GM12874 (cell line): ENCODE data around the gene PCSK1N.

Experiments used
- TF ChIP-seq, protein P1 (sequence below): IDR thresholded peaks from 2 replicates; pipeline ENCODE4 v1.5.1; 2011; ENCODE audit warnings: low read depth, mild to moderate bottlenecking, control low read depth, low read length, moderate library complexity; ENCODE audit not compliant: insufficient read depth

The PCSK1N gene

DNA sequence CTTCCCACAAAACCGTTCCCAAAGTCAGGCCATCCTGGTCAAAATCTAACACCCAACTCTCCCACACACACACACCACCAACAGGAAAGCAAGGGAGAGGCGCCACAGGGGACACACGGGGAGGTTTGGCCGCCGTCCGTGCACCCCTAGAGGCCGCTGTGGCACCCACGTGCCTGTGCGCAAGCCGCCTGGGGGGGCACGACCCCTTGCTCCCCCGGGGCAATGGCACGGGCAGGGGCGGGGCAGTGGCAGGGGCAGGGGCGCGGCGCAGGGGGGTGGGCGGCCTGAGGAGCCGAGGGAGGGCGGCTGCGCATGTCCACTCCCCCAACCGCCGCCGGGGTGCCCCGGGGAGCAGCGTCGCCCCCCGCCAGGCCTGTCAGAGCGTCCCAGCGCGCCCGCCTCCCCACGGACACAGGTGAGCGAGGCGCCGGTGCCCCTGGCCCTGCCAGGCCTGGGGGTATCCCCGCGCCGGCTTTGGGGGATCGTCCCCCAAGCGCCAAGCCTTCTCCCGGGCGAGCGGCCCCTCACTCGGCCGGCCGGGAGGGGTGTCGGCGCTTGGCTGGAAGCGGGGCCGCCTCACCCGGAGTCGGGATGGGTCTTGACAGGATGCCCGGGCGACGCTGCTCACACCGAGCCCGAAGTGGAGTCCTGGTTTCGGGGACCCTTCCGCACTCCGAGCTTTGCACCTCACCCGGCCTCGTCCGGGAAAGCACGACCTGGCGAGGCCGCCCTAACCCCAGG lies 9.1 kb downstream of the PCSK1N start, which contains the start of gene ERAS:
Gene ERAS (plus strand): TSS at position 379 of the 741 bp plus-strand sequence. CDS start 2,611 bp downstream, outside the sequence.
- TF ChIP-seq, protein P1, sequence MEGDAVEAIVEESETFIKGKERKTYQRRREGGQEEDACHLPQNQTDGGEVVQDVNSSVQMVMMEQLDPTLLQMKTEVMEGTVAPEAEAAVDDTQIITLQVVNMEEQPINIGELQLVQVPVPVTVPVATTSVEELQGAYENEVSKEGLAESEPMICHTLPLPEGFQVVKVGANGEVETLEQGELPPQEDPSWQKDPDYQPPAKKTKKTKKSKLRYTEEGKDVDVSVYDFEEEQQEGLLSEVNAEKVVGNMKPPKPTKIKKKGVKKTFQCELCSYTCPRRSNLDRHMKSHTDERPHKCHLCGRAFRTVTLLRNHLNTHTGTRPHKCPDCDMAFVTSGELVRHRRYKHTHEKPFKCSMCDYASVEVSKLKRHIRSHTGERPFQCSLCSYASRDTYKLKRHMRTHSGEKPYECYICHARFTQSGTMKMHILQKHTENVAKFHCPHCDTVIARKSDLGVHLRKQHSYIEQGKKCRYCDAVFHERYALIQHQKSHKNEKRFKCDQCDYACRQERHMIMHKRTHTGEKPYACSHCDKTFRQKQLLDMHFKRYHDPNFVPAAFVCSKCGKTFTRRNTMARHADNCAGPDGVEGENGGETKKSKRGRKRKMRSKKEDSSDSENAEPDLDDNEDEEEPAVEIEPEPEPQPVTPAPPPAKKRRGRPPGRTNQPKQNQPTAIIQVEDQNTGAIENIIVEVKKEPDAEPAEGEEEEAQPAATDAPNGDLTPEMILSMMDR, result no peak

DNA sequence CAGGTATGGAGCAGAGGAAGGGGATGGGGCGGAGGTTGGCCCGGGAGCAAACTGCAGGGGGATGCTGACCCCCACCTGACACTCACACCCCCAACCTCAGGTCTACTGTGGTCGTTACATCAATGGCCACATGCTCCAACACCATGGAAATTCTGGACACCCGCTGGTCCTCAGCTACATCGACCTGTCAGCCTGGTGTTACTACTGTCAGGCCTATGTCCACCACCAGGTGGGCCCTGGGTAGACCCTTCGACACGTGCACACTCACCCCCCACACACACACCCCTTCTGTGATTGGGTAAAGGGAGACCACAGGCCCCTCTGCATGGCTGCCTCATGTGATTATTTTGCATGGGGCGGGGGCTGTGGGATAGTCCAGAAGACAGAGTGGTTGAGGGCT lies 11.3 kb downstream of the PCSK1N start:
- TF ChIP-seq, protein P1, result no peak

DNA sequence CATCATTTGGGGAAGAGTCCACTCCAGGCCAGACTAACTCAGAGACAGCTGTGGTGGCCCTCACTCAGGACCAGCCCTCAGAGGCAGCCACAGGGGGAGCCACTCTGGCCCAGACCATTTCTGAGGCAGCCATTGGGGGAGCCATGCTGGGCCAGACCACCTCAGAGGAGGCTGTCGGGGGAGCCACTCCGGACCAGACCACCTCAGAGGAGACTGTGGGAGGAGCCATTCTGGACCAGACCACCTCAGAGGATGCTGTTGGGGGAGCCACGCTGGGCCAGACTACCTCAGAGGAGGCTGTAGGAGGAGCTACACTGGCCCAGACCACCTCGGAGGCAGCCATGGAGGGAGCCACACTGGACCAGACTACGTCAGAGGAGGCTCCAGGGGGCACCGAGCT lies 12.4 kb downstream of the PCSK1N start:
- TF ChIP-seq, protein P1, result no peak

DNA sequence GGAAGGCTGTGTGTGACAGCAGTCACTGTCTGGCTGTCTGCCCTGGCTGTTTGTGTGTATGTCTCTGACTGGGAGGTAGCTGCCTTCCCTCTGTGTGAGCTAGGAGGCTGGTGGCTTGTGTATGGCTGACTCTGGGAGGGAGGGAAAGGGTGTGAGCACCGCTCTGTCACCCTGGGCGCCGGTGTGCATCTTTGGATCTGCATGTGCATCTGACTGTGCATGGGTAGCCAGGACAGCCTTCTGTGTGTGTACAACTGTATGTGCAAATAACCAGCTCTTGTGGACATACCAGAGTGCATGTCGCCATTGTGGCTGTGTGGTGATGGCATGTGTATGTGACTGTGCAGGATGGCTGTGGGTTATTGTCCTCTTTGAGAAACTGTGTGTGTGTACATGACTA lies 16.5 kb downstream of the PCSK1N start:
- TF ChIP-seq, protein P1, result no peak

DNA sequence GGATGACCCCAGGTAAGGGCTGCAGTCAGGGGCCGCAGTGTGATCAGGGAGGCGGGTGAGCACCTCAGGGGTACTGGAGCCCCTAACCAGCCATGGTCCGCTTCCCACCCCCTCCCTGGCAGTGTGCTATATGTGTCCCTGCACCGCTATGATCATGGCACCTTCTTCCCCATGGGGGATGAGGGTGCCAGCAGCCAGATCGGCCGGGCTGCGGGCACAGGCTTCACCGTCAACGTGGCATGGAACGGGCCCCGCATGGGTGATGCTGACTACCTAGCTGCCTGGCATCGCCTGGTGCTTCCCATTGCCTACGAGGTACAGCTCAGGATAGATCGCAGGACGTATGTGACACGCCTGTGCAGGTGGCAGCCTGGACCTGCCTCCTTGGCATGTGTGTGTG lies 17.3 kb downstream of the PCSK1N start:
- TF ChIP-seq, protein P1, result no peak

DNA sequence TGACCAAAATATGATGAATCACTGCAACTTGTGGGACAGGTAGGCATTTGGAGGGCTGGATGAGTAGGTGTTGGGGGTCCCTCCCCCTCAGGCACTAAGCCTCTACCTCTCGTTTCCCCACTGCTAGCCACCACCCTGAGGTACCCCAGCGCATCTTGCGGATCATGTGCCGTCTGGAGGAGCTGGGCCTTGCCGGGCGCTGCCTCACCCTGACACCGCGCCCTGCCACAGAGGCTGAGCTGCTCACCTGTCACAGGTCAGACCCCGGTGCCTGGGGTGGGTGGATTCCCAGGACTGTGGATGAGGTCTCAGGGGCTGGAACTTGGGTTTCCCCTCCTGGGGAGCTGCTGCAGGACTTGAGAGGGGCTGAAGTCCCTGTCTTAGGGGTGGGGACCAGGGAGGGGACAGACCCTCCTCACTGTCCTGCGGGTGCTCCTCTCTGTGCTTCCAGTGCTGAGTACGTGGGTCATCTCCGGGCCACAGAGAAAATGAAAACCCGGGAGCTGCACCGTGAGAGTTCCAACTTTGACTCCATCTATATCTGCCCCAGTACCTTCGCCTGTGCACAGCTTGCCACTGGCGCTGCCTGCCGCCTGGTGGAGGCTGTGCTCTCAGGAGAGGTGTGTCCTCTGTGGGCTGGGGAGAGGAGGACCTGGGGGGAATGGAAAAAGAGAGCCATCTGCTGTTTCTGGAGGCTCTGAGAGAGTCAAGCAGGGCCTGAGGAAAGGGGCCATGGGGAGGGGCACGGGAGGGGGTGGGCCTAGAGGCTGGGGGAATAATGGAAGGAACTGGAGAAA lies 19.2 kb downstream of the PCSK1N start:
- TF ChIP-seq, protein P1, result no peak

DNA sequence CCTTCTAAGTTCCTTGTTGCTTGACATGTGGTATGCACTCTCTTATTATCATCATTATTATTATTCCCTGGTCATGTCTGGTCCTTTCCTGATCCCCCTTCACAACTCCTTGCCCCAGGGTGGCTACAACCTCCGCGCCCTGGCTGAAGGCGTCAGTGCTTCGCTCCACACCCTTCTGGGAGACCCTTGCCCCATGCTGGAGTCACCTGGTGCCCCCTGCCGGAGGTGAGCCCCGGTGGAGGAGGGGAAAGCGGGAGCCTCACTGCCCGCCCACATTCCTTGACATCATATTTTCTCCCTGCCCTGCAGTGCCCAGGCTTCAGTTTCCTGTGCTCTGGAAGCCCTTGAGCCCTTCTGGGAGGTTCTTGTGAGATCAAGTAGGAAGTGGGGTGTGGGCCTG lies 20.1 kb downstream of the PCSK1N start:
- TF ChIP-seq, protein P1, result no peak
